Measurements from ENCODE around the gene GLI3.
"Not testable (repeated sequence)": the region's sequence is repeated elsewhere in the genome, so short reads cannot be mapped to it uniquely, and the experiment has no call there.

GLI3 gene

DNA sequence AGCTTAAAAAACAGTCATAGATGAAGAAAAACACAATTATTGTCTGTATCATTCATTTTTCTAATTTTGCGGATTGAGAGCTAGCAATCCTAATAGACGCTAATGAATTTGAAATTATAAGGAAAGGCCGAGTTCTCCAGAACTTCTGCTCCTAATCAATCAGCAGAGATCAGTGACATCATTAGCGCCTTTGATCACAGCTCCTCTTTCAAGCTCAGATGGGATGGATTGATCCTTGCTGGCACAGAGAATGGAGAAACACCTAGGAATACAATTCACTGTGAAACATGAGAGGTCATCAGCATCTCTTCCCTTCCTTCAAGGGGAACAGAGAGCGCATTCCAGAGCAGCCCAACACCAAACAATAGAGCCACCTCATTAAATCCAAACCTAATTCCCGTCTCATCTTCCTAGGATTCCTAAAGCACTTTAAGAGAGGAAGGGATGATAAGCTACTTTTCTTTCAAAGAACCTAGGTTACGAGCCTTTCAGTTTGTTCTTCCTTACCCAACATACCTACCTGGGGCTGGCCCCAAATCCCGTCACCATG is 24.4 kb downstream of the GLI3 start:
- Histone ChIP-seq H3K4me1 (ENCODE audit: insufficient read depth, poor library complexity, severe bottlenecking) (no peaks in the 10 kb centered on the region), H3K4me3 (ENCODE audit: severe bottlenecking) (no peak overlapping the region), H3K36me3 (ENCODE audit: low read depth) (peaks cover 3% of the 10 kb centered on the region; the same call in 1 of the 2 replicates), H3K27ac (ENCODE audit: poor library complexity, severe bottlenecking) (no peak overlapping the region), H3K9me3 (ENCODE audit: severe bottlenecking) (no peaks in the 10 kb centered on the region), H3K27me3 (ENCODE audit: insufficient read depth, poor library complexity, severe bottlenecking) (no peaks in the 10 kb centered on the region)
- no peak for ATAC-seq (ENCODE audit: low read depth)
- DNase-seq (ENCODE audit: low spot score) = no peak
- no peak for TF ChIP-seq CTCF (IDR thresholded peaks at IDR 0.05; ENCODE audit: poor library complexity, severe bottlenecking)

DNA sequence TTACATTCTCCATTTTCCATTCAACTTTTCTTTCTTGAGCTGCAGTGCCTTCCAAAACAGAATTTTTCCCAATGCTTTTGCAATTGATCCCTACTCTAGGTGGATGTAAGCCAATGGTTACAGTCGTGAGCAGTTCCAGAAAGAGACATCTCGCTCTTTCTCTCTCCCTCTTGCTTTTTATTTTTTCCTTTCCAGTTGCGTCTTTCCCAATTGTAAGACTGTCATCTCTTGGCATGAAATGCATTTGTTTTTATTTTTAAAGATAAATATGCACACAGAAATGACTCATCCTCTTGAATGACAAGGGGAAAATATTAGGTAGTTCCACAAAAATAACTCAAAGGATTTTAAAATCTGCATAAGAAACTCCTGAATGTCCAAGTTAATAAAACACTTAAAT is 25.1 kb downstream of the GLI3 start:
- no peaks in the 10 kb centered on the region for H3K9me3 ChIP-seq (ENCODE audit: severe bottlenecking)
- ATAC-seq (ENCODE audit: low read depth) = no peak
- no peak overlapping the region for H3K27ac ChIP-seq (ENCODE audit: poor library complexity, severe bottlenecking)
- H3K27me3 ChIP-seq (ENCODE audit: insufficient read depth, poor library complexity, severe bottlenecking) = no peaks in the 10 kb centered on the region
- H3K36me3 ChIP-seq (ENCODE audit: low read depth) = no peaks in the 10 kb centered on the region
- no peak overlapping the region for H3K4me3 ChIP-seq (ENCODE audit: severe bottlenecking)
- no peak for TF ChIP-seq CTCF (IDR thresholded peaks at IDR 0.05; ENCODE audit: poor library complexity, severe bottlenecking)
- H3K4me1 ChIP-seq (ENCODE audit: insufficient read depth, poor library complexity, severe bottlenecking) = no peaks in the 10 kb centered on the region
- no peak for DNase-seq (ENCODE audit: low spot score)

GRCh38 chr7:42210779-42211178 is 26.2 kb downstream of the GLI3 start:
- no peaks in the 10 kb centered on the region for H3K4me1 ChIP-seq (ENCODE audit: insufficient read depth, poor library complexity, severe bottlenecking)
- TF ChIP-seq CTCF (IDR thresholded peaks at IDR 0.05; ENCODE audit: poor library complexity, severe bottlenecking) = no peak
- no peaks in the 10 kb centered on the region for H3K36me3 ChIP-seq (ENCODE audit: low read depth)
- no peak overlapping the region for H3K27ac ChIP-seq (ENCODE audit: poor library complexity, severe bottlenecking)
- no peaks in the 10 kb centered on the region for H3K27me3 ChIP-seq (ENCODE audit: insufficient read depth, poor library complexity, severe bottlenecking)
- DNase-seq (ENCODE audit: low spot score) = no peak
- ATAC-seq (ENCODE audit: low read depth) = no peak
- no peak overlapping the region for H3K4me3 ChIP-seq (ENCODE audit: severe bottlenecking)
- no peaks in the 10 kb centered on the region for H3K9me3 ChIP-seq (ENCODE audit: severe bottlenecking)

DNA sequence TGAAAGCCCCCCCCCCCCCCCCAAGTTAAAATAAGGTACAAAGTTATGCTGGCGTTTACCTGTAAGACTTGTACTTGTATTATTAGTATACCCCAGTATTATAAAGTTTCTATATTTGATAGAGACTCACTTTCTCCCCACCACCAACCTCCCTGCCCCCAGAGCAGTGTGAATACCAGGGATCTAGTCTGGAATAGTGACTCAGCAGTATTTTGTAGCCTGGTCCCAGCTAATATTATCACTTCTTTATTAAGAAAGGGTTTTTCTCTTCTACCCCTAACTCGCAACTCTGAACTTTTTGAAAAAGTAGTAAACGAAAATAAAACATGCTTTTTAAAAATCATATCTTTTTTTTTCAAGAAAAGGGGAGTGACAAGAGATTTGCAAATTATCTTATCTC is 26.7 kb downstream of the GLI3 start:
- no peak for ATAC-seq (ENCODE audit: low read depth)
- Histone ChIP-seq H3K36me3 (ENCODE audit: low read depth) (no peaks in the 10 kb centered on the region), H3K27ac (ENCODE audit: poor library complexity, severe bottlenecking) (no peak overlapping the region), H3K9me3 (ENCODE audit: severe bottlenecking) (no peaks in the 10 kb centered on the region), H3K4me3 (ENCODE audit: severe bottlenecking) (no peak overlapping the region), H3K4me1 (ENCODE audit: insufficient read depth, poor library complexity, severe bottlenecking) (no peaks in the 10 kb centered on the region), H3K27me3 (ENCODE audit: insufficient read depth, poor library complexity, severe bottlenecking) (no peaks in the 10 kb centered on the region)
- no peak for DNase-seq (ENCODE audit: low spot score)
- TF ChIP-seq CTCF (IDR thresholded peaks at IDR 0.05; ENCODE audit: poor library complexity, severe bottlenecking) = no peak

DNA sequence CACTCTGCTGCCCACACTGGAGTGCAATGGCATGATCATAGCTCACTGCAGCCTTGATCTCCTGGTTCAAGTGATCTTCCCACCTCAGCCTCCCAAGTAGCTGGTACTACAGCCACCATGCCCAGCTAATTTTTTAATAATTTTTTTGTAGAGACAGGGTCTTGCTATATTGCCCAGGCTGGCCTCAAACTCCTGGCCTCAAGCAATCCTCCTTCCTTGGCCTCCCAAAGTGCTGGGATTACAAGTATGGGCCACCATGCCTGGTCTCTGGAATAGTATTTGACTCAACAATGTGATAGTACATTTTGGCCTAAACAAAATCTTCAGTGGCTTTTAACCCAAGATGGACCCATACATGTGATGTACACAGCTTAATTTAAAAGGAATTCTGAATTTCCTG is 27.9 kb downstream of the GLI3 start:
- H3K27me3 ChIP-seq (ENCODE audit: insufficient read depth, poor library complexity, severe bottlenecking); H3K9me3 ChIP-seq (ENCODE audit: severe bottlenecking); H3K4me1 ChIP-seq (ENCODE audit: insufficient read depth, poor library complexity, severe bottlenecking); H3K36me3 ChIP-seq (ENCODE audit: low read depth); DNase-seq (ENCODE audit: low spot score); H3K4me3 ChIP-seq (ENCODE audit: severe bottlenecking); H3K27ac ChIP-seq (ENCODE audit: poor library complexity, severe bottlenecking); ATAC-seq (ENCODE audit: low read depth): not testable (repeated sequence)

Measured in RWPE2 (cell line).